OCI-LY1 (cell line): ENCODE data around the gene JPT1.

Source experiments
- H2AFZ ChIP-seq: fragments of 200-600 bp; sonication (generic), shearing (Covaris generic); 2 replicates; pipeline ENCODE4 v1.6.0; 2014; ENCODE audit warnings: antibody characterized with exemption, mild to moderate bottlenecking, low read length
- H3F3A ChIP-seq: fragments of 200-600 bp; sonication (generic), shearing (Covaris generic); 2 replicates; pipeline ENCODE4 v1.6.0; 2014; ENCODE audit warnings: mild to moderate bottlenecking, antibody characterized with exemption, low read length, moderate library complexity; ENCODE audit not compliant: insufficient read depth
- H3K27ac ChIP-seq: fragments of 200-600 bp; sonication (generic); 2 replicates; pipeline ENCODE4 v1.5.1; 2014; ENCODE audit warnings: low read length, mixed run types, mild to moderate bottlenecking, low read depth; ENCODE audit not compliant: poor library complexity, severe bottlenecking
- H3K27me3 ChIP-seq: fragments of 200-600 bp; sonication (generic); 2 replicates; pipeline ENCODE4 v1.6.0; 2014; ENCODE audit warnings: antibody characterized with exemption, mild to moderate bottlenecking, low read length, moderate library complexity; ENCODE audit not compliant: insufficient read depth
- H3K36me3 ChIP-seq: fragments of 200-600 bp; sonication (generic); 2 replicates; pipeline ENCODE4 v1.6.1; 2014; ENCODE audit warnings: mild to moderate bottlenecking, antibody characterized with exemption, low read length, moderate library complexity, mixed read lengths; ENCODE audit not compliant: insufficient read depth
- H3K4me1 ChIP-seq: fragments of 200-600 bp; sonication (generic); 2 replicates; pipeline ENCODE4 v1.5.1; 2014; ENCODE audit warnings: mild to moderate bottlenecking, low read length, moderate library complexity; ENCODE audit not compliant: insufficient read depth, severe bottlenecking
- H3K4me2 ChIP-seq: fragments of 200-600 bp; sonication (generic), shearing (Covaris generic); 2 replicates; pipeline ENCODE4 v1.6.1; 2014; ENCODE audit warnings: low read length
- H3K4me3 ChIP-seq: fragments of 200-600 bp; sonication (generic); 2 replicates; pipeline ENCODE4 v1.5.1; 2014; ENCODE audit warnings: low read length, low read depth, mild to moderate bottlenecking, mixed read lengths; ENCODE audit not compliant: poor library complexity, severe bottlenecking
- H3K79me2 ChIP-seq: fragments of 200-600 bp; shearing (Covaris generic); 2 replicates; pipeline ENCODE4 v1.6.1; 2016; ENCODE audit warnings: mixed run types, low read length, mixed read lengths; ENCODE audit not compliant: insufficient read depth
- H3K9ac ChIP-seq: fragments of 200-600 bp; sonication (generic), shearing (Covaris generic); 2 replicates; pipeline ENCODE4 v1.6.1; 2014; ENCODE audit warnings: mild to moderate bottlenecking, low read length, mixed read lengths
- H3K9me2 ChIP-seq: fragments of 200-600 bp; sonication (generic), shearing (Covaris generic); 2 replicates; pipeline ENCODE4 v1.6.1; 2014; ENCODE audit warnings: low read depth, mild to moderate bottlenecking, low read length, mixed read lengths
- H3K9me3 ChIP-seq: fragments of 200-600 bp; shearing (Covaris generic); 2 replicates; pipeline ENCODE4 v1.6.1; 2014; ENCODE audit warnings: low read length, mixed read lengths
- H4K20me1 ChIP-seq: fragments of 200-600 bp; sonication (generic), shearing (Covaris generic); 2 replicates; pipeline ENCODE4 v1.6.0; 2016; ENCODE audit warnings: mild to moderate bottlenecking, low read length; ENCODE audit not compliant: insufficient read depth
- EZH2 ChIP-seq: fragments of 200-600 bp; sonication (generic), shearing (Covaris generic); IDR thresholded peaks from 2 replicates; pipeline ENCODE4 v1.8.0; 2017; ENCODE audit warnings: borderline replicate concordance, mixed run types, mild to moderate bottlenecking, antibody characterized with exemption, low read length, moderate library complexity, mixed read lengths
- TF ChIP-seq, protein P1 (sequence below): fragments of 200-600 bp; sonication (generic), shearing (Covaris generic); IDR thresholded peaks from 2 replicates; pipeline ENCODE4 v1.5.1; 2017; ENCODE audit warnings: mild to moderate bottlenecking, antibody characterized with exemption, low read length, moderate library complexity, mixed read lengths

The JPT1 gene

DNA sequence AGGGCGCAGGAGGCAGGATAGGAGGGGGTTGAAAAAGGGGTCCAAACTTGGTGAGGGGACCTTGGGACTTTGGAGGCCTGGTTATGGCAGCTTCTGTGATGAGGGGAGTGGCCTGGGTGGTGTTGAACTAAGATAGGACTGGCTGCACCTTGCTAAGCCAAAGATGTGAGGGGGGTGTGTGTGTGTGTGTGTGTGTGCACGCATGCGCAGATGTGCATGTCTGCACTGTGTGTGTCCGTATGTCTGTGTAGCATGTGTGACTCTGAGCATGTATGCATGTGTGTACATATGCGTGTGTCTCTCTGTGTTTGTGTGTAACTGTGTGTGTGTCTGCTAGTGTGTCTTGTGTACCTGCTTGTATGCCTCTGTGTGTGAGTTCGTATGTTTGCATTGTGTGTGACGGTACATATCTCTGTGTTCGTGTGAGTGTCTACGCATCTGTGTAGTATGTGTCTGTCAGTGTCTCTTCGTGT, 62.4 kb downstream of the JPT1 start:
- no peak overlapping the region for H2AFZ ChIP-seq
- no peaks in the 10 kb centered on the region for H3F3A ChIP-seq
- no peaks in the 10 kb centered on the region for H3K4me1 ChIP-seq
- no peaks in the 10 kb centered on the region for H3K36me3 ChIP-seq
- H3K27me3 ChIP-seq, result peaks cover 14% of the 10 kb centered on the region; the same call in 1 of the 2 replicates
- no peak overlapping the region for H3K4me3 ChIP-seq
- no peaks in the 10 kb centered on the region for H3K79me2 ChIP-seq
- H3K9me2 ChIP-seq, result no peaks in the 10 kb centered on the region
- no peak overlapping the region for H3K4me2 ChIP-seq
- TF ChIP-seq, protein P1, sequence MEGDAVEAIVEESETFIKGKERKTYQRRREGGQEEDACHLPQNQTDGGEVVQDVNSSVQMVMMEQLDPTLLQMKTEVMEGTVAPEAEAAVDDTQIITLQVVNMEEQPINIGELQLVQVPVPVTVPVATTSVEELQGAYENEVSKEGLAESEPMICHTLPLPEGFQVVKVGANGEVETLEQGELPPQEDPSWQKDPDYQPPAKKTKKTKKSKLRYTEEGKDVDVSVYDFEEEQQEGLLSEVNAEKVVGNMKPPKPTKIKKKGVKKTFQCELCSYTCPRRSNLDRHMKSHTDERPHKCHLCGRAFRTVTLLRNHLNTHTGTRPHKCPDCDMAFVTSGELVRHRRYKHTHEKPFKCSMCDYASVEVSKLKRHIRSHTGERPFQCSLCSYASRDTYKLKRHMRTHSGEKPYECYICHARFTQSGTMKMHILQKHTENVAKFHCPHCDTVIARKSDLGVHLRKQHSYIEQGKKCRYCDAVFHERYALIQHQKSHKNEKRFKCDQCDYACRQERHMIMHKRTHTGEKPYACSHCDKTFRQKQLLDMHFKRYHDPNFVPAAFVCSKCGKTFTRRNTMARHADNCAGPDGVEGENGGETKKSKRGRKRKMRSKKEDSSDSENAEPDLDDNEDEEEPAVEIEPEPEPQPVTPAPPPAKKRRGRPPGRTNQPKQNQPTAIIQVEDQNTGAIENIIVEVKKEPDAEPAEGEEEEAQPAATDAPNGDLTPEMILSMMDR, result no peak
- TF ChIP-seq EZH2, result no peak
- no peaks in the 10 kb centered on the region for H3K9me3 ChIP-seq
- no peaks in the 10 kb centered on the region for H4K20me1 ChIP-seq
- no peak overlapping the region for H3K27ac ChIP-seq
- no peak overlapping the region for H3K9ac ChIP-seq

DNA sequence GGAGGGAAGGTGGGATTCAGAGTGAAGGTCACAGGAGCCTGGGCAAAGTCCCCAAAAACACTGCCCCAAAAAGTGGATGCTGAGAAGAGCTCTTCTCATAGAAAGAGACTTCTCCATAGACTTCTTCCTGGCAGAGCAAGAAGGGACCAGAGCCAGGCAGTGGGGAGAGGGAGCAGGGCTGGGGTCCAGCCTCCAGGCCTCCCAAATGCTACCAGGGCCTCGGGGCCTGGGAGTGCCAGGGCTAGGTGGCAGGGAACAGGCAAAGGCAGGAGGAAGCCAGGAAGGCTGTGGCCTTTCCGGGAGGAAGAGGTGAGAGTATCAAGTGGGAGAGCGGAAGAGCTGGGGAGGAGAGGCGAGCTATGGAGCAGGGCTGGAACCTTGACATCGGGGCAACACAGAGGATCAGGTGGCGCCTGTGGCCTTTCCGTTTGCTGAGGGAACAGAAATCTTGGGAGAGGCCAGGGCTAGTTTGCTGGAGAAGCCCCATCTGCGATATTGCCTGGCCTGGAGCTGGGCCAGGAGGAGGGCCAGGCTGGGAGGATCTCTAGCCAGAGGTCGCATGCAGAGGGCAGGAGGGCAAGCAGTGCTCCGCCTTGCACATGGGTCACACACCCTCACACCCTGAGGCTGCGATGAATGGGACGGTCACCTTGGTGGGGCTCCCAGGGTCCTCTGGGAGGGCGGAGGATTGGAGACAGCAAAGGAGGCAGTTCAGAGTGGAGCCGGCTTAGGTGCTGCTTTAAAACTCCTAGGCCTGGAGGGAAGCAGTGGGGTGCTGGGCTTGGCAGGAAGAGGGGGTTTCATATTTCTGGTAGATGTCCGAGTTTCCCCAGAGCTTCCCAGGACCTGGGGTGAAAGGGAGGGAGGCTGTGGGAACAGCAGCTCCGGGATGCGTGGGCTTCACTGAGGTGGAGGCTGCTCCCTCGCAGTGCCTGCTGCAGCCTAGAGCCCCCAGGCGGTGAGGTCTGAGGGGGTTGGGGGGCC, 63.1 kb downstream of the JPT1 start:
- Histone ChIP-seq H3K79me2 (no peaks in the 10 kb centered on the region), H3K4me1 (no peaks in the 10 kb centered on the region), H3F3A (no peaks in the 10 kb centered on the region), H3K27ac (no peak overlapping the region), H3K4me2 (no peak overlapping the region), H3K4me3 (no peak overlapping the region), H3K9me2 (no peaks in the 10 kb centered on the region), H2AFZ (no peak overlapping the region), H3K27me3 (peaks cover 14% of the 10 kb centered on the region; the same call in 1 of the 2 replicates), H3K9me3 (no peaks in the 10 kb centered on the region), H3K9ac (no peak overlapping the region), H3K36me3 (no peaks in the 10 kb centered on the region), H4K20me1 (no peaks in the 10 kb centered on the region)
- TF ChIP-seq EZH2, result no peak
- TF ChIP-seq, protein P1, result no peak

DNA sequence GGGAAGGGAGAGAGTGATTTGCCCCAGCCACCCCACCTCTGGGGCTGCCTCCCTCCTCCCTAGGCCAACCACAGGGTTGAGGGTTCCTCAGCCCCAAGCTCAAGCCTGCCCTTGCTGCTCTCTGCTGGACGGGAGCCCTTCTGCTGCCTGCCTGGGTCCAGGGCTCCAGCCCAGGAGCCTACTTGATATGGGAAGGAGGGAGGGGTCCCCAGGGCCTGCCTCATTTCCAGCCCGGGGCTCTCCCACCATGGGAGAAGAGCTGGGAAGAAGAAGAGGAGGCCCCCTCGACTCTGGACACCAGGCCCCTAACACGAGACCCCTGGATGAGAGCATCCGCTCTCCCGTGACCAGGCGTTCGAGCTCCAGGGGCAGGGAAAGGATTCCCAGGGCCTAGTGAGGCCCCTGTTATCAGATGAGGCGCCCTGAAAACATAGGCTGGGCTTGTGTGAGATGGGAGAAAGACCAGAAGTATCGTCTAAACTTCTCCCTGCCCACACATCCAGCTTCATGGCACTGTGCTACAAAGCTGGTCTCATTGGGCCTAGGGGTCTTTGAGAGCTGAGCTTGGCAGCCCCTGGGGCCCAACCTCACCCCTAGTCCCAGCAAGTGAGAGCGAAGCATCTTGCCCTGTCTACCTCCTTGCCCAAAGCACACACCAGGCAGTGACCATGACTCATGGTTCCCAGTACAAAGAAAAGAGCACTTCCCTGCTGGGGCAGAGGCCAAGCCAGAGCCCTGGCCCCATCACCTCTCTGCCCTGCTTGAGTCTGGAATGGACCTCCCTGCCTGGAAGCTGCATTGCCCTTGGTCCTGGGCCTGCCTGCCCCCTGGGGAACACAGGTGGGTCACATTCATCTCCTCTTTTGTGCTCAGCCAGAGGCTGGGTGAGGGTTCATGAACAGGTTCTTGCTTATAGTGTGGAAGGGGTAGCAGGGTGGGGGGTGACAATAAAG, 65.6 kb downstream of the JPT1 start:
- TF ChIP-seq EZH2, result no peak
- TF ChIP-seq, protein P1, result no peak
- no peaks in the 10 kb centered on the region for H3K36me3 ChIP-seq
- no peak overlapping the region for H3K9ac ChIP-seq
- no peak overlapping the region for H3K4me2 ChIP-seq
- H2AFZ ChIP-seq, result no peak overlapping the region
- H3K79me2 ChIP-seq, result no peaks in the 10 kb centered on the region
- H3K9me3 ChIP-seq, result no peaks in the 10 kb centered on the region
- no peak overlapping the region for H3K27ac ChIP-seq
- no peaks in the 10 kb centered on the region for H3F3A ChIP-seq
- H3K4me1 ChIP-seq, result peaks cover 6% of the 10 kb centered on the region
- no peak overlapping the region for H3K4me3 ChIP-seq
- no peaks in the 10 kb centered on the region for H4K20me1 ChIP-seq
- peaks cover 16% of the 10 kb centered on the region for H3K27me3 ChIP-seq
- H3K9me2 ChIP-seq, result no peaks in the 10 kb centered on the region
